ENCODE measurements around the gene SORCS2. TPM values are rescaled to one million over a fixed set of nuclear protein-coding genes. Genes with fewer than 3 reads are reported as not detected.
A peak's percentile ranks its signal among the peaks of the same experiment; 100 is the strongest.

Gene SORCS2
- total RNA-seq, 8 experiments from 2014 or later = 1.8 to 14.0 (median 5.3) TPM

DNA sequence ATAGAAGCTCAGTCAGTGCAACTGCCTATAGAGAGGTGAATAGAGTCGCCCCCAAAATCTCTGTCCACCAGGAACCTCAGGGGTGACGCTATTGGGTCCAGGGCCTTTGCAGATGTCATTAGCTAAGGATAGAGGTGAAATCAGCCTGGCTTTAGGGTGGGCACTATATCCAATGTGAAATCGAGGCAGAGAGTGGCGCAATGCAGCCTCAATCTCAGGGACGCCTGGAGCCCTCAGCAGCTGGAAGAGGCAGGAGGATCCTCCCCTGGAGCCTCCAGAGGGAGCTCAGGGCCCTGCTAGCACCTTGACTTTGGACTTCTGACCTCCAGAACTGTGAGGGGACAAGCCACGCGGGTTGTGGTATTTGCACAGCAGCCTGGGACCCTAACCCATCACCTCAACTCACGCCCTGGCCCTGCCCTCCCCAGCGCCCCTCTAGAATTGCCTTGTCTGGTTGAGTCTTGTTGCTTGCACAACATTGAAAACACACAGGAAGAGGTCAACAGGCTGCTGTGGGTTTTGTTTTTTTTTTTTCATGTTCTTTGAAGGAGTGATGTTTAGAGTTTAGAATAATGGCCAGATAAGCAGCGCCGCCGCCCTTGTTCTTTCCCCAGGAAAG, 331.8 kb downstream of the SORCS2 start:
- H3K4me1 ChIP-seq (replicated peaks in 1 of 2) = peaks cover 52 to 72% of the 10 kb centered on the region in 2 donors
- WGBS, 10 experiments = 57 to 100% (median 94%) methylated on average over 1 to 5 of the region's 12 CpGs; no CpG with 5 or more reads in 4 of the 10 experiments
- no peak overlapping the region for H3K4me3 ChIP-seq
- in situ Hi-C loops (cut with MboI; ENCODE audit: low pct_unique_long_range_greater_than_20kb in 2 of 9, low sequenced_read_pairs in 9 of 9, unreplicated experiment in 9 of 9) = no loop called here
- H3K27ac ChIP-seq = no peak overlapping the region
- peak in 5 of 8 experiments; percentile 11 to 35 (median 23) for ATAC-seq (replicated peaks in 6 of 8)

DNA sequence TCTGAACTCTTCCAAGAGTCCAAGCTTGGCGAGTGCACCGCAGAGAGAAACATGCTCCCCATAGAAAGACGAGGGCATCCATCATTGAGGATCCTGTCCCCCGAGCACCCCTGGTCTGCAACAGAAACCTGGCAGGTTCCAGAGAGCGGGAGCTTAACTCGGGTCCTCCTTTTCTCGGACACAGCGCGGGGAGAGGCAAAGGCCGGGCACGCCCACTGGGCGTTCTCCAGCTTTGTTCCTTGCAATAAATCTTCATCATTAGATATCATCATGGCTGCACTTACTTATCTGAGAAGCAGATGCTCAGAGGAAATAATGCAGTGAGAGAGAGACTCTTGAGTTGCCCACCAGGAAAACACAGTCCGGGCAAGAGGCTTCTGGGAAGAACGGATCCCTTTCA, 332.5 kb downstream of the SORCS2 start:
- H3K4me3 ChIP-seq = no peak overlapping the region
- 0 to 80% (median 20%) methylated on average over 1 to 13 of the region's 14 CpGs; no CpG with 5 or more reads in 5 of the 10 experiments for WGBS, 10 experiments
- in situ Hi-C loops (cut with MboI; ENCODE audit: low pct_unique_long_range_greater_than_20kb in 2 of 9, low sequenced_read_pairs in 9 of 9, unreplicated experiment in 9 of 9) = no loop called here
- ATAC-seq (replicated peaks in 6 of 8) = peak; percentile 68 to 92 (median 76)
- H3K4me1 ChIP-seq (replicated peaks in 1 of 2) = peaks cover 58 to 75% of the 10 kb centered on the region in 2 donors
- H3K27ac ChIP-seq = no peak overlapping the region

DNA sequence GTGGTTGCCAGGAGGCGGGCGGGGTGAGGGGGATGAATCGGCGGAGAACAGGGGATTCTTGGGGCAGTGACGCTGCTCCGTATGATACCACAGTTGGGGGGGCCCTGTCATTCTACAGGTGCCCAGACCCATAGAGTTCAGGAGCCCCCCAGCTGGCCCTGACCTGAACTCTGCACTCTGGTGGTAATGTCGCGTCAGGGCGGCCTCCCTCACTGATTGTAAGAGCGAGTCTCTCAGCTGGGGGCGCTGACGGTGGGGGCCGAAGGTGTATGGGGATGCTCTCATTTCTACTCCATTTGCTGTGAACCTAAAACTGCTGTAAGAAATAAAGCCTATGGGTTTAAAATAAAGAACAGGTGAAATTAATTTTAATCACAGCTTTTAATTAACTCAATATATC, 334.2 kb downstream of the SORCS2 start:
- no peak for ATAC-seq (replicated peaks in 6 of 8)
- H3K4me1 ChIP-seq (replicated peaks in 1 of 2) = peaks cover 68 to 85% of the 10 kb centered on the region in 2 donors
- H3K27ac ChIP-seq = no peak overlapping the region
- no peak overlapping the region for H3K4me3 ChIP-seq
- 60 to 100% (median 89%) methylated on average over 1 to 7 of the region's 13 CpGs; no CpG with 5 or more reads in 3 of the 10 experiments for WGBS, 10 experiments
- in situ Hi-C loops (cut with MboI; ENCODE audit: low pct_unique_long_range_greater_than_20kb in 2 of 9, low sequenced_read_pairs in 9 of 9, unreplicated experiment in 9 of 9) = no loop called here

DNA sequence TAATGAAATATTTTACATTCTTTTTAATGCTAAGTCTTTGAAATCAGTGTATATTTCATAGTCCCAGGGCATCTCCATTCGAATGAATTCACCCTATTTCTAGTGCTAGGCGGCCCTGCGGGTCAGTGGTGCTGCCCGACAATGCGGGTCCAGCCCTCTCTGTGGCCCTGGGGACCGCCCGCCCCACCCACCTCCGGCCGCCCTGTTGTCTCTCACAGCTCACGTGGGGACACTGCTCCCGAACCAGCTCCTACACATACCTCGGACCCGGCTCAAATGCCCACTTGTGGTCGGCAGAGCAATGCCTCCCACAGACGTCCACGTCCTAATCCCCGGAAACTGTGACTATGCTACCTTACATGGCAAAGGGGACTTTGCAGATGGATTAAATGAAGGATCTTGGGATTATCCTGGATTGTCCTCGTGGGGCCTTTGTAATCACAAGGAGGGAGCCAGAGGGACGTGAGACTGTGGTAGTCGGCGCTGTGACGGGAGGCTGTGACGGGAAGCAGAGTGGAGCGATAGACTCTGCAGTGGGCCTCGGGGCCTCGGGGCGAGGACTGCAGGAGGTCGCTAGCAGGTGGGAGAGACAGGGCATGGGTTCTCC, 334.7 kb downstream of the SORCS2 start:
- Histone ChIP-seq H3K4me1 (replicated peaks in 1 of 2) (peaks cover 74 to 91% of the 10 kb centered on the region in 2 donors), H3K4me3 (no peak overlapping the region), H3K27ac (no peak overlapping the region)
- in situ Hi-C loops (cut with MboI; ENCODE audit: low pct_unique_long_range_greater_than_20kb in 2 of 9, low sequenced_read_pairs in 9 of 9, unreplicated experiment in 9 of 9) = no loop called here
- 76 to 96% (median 88%) methylated on average over 4 to 13 of the region's 28 CpGs; no CpG with 5 or more reads in 4 of the 10 experiments for WGBS, 10 experiments
- ATAC-seq (replicated peaks in 6 of 8) = no peak

DNA sequence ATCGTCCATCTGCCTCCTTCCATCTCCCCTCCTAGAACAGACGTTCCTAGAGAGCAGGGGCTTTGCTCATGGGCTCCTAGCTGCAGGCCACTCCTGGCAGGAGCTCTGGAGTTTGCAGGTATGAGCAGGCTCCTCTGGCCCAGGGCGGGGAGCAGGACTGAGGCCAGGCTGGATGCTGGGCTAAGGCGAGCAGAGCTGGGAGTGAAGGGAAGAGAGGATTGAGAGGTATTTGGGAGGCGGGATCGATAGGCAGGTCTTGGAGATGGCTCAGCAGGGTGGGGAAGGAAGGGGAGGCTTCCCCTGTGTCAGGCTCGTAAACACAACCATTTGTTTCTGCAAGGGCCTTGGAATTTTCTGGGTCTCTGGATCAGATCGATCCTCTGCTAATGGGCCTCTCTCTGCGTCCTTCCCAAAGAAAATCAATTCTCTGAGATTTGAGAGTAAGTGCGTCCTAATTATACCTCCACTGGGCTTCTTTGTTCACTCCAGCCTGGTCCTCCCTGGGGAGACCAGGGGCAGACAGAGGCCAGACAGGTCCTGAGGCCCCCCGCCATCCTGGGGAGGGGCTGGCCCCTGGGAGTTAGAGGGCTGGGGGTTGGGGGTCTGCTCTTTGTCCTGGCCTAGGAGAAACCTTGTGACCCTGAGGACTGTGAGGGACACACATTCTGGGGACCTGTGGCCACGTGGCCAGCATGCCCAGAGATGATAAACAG, 337.2 kb downstream of the SORCS2 start:
- ATAC-seq (replicated peaks in 6 of 8) = peak in 5 of 8 experiments; percentile 17 to 60 (median 52)
- peaks cover 70 to 80% of the 10 kb centered on the region in 2 donors for H3K4me1 ChIP-seq (replicated peaks in 1 of 2)
- in situ Hi-C loops (cut with MboI; ENCODE audit: low pct_unique_long_range_greater_than_20kb in 2 of 9, low sequenced_read_pairs in 9 of 9, unreplicated experiment in 9 of 9) = no loop called here
- H3K27ac ChIP-seq = peak overlapping the region; percentile 69 to 85
- 37 to 83% (median 60%) methylated on average over 1 to 5 of the region's 12 CpGs; no CpG with 5 or more reads in 5 of the 10 experiments for WGBS, 10 experiments
- H3K4me3 ChIP-seq = no peak overlapping the region

DNA sequence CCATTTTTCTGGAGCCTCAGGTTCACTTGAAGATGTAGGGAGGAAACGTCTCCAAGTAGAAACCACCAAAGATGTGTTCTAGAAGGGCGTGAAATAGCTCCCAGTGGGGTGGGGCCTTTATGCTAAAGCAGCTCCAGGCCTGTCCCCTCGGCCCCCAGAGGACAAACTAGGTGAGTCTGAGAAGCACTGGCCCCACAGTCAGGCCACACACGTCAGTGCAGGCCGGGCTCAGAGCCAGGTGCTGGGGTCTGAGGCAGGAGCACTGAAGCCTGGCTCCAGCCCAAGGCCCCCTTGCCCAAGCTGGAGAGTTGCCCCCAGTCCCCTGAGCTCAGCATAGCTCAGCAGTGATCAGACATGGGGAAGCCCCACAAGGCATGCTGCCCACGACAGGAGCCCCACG, 337.7 kb downstream of the SORCS2 start:
- in situ Hi-C loops (cut with MboI; ENCODE audit: low pct_unique_long_range_greater_than_20kb in 2 of 9, low sequenced_read_pairs in 9 of 9, unreplicated experiment in 9 of 9) = no loop called here
- Histone ChIP-seq H3K4me1 (replicated peaks in 1 of 2) (peaks cover 65 to 75% of the 10 kb centered on the region in 2 donors), H3K27ac (peak overlapping the region; percentile 69 to 85), H3K4me3 (no peak overlapping the region)
- 24 to 80% (median 50%) methylated on average over 1 to 2 of the region's 7 CpGs; no CpG with 5 or more reads in 5 of the 10 experiments for WGBS, 10 experiments
- peak in 7 of 8 experiments; percentile 26 to 93 (median 46) for ATAC-seq (replicated peaks in 6 of 8)

DNA sequence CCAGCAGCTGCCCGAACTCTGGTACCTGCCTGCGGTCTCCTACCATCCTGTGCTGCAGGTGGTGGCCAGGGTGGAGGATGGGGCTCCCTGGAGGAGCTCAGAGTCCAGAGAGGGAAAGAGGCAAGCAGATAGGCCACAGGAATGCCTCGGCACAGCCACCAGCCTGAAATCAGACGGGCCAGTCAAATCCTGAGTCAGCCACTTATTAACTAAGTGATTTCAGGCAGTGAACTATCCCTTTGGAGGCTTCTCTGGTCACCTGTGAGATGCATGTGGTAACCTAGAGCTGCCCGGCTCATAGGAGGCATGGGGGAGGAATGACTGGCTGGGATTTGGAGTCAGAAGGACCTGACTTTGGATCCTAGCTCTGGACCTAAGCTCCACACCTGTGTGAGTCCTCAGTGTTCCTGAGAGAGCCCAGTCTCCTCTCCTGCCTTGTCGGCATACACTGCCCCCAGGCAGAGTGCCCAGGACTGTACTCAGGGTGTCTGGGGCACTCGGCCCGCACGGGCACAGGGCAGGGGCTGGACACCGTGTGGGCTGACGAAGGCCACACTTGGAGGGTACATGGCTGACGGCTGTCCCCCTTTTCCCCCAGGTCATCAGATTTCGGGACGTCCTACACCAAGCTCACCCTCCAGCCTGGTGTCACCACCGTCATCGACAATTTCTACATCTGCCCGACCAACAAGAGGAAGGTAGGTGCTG, 338.7 kb downstream of the SORCS2 start:
- H3K4me3 ChIP-seq = no peak overlapping the region
- peaks cover 59 to 67% of the 10 kb centered on the region in 2 donors for H3K4me1 ChIP-seq (replicated peaks in 1 of 2)
- 38 to 92% (median 76%) methylated on average over 2 to 5 of the region's 17 CpGs; no CpG with 5 or more reads in 6 of the 10 experiments for WGBS, 10 experiments
- peak overlapping the region in 1 of 2 donors; percentile 85 for H3K27ac ChIP-seq
- ATAC-seq (replicated peaks in 6 of 8) = no peak
- in situ Hi-C loops (cut with MboI; ENCODE audit: low pct_unique_long_range_greater_than_20kb in 2 of 9, low sequenced_read_pairs in 9 of 9, unreplicated experiment in 9 of 9) = no loop called here

DNA sequence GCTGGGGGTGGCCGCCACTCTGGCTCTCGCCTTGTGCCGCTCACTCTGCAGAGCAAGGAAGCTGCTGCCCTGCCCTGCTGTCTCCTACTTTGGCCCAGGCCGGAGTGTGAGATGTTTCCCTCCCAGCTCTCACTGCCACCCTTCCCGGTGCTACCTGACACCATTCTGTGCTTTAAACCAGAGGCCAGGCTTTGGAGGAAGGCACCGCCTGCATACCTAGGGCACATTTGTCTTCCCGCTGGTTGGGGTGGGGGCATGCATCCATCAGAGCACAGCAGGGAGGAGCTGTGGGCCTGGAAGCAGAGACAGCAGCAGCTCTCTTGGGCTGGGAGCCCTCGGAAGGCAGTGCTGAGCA, 339.3 kb downstream of the SORCS2 start:
- ATAC-seq (replicated peaks in 6 of 8) = peak in 4 of 8 experiments; percentile 12 to 40 (median 14)
- no peak overlapping the region for H3K27ac ChIP-seq
- in situ Hi-C loops (cut with MboI; ENCODE audit: low pct_unique_long_range_greater_than_20kb in 2 of 9, low sequenced_read_pairs in 9 of 9, unreplicated experiment in 9 of 9) = no loop called here
- H3K4me1 ChIP-seq (replicated peaks in 1 of 2) = peaks cover 54 to 62% of the 10 kb centered on the region in 2 donors
- H3K4me3 ChIP-seq = no peak overlapping the region
- 50 to 100% (median 81%) methylated on average over 1 to 6 of the region's 8 CpGs; no CpG with 5 or more reads in 6 of the 10 experiments for WGBS, 10 experiments

DNA sequence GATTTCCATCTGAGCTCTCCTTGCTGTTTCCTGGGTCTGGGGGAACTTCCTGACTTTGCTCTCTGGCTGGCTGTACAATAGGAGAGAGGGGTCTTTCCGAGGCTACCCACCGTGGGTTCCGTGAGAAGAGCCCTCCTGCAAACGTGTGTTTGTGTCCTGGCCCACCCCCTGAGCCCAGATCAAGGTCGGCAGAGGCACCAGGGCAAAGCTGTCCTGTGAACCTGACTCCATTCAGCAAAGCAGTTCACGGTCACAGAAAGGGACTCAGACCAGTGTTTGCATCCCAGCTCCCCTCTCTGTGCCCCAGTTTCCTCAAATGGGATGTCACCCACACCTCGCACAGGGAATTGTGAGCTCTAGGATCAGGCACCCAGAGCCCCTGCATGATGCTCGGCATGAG, 339.7 kb downstream of the SORCS2 start:
- WGBS, 10 experiments = 17 to 78% (median 45%) methylated on average over 1 to 5 of the region's 8 CpGs; no CpG with 5 or more reads in 5 of the 10 experiments
- no peak for ATAC-seq (replicated peaks in 6 of 8)
- in situ Hi-C loops (cut with MboI; ENCODE audit: low pct_unique_long_range_greater_than_20kb in 2 of 9, low sequenced_read_pairs in 9 of 9, unreplicated experiment in 9 of 9) = no loop called here
- Histone ChIP-seq H3K27ac (no peak overlapping the region), H3K4me3 (no peak overlapping the region), H3K4me1 (replicated peaks in 1 of 2) (peaks cover 53 to 59% of the 10 kb centered on the region in 2 donors)

DNA sequence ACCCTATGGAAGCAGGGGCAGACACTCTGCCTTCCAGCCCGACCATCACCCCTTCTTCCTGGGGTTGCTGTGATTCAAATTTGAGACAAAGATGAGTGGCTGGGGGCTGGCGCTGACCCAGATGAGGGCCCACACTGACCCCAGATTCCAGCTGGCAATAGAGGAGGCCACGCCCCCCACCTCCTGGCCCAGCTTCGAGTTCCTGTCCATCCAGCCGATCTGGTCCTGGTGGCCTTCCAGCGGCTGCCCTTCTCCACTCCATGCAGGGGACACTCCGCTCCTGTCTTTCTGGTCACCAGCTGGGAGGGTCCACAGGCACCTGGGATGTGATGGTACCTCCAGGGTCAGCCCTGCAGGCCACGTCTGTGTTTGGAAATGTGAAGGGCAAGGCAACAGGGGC, 340.9 kb downstream of the SORCS2 start:
- H3K4me1 ChIP-seq (replicated peaks in 1 of 2) = peaks cover 55 to 60% of the 10 kb centered on the region in 2 donors
- no peak for ATAC-seq (replicated peaks in 6 of 8)
- no peak overlapping the region for H3K27ac ChIP-seq
- H3K4me3 ChIP-seq = no peak overlapping the region
- in situ Hi-C loops (cut with MboI; ENCODE audit: low pct_unique_long_range_greater_than_20kb in 2 of 9, low sequenced_read_pairs in 9 of 9, unreplicated experiment in 9 of 9) = no loop called here
- 100% methylated on average over 4 of the region's 8 CpGs; no CpG with 5 or more reads in 9 of the 10 experiments for WGBS, 10 experiments

DNA sequence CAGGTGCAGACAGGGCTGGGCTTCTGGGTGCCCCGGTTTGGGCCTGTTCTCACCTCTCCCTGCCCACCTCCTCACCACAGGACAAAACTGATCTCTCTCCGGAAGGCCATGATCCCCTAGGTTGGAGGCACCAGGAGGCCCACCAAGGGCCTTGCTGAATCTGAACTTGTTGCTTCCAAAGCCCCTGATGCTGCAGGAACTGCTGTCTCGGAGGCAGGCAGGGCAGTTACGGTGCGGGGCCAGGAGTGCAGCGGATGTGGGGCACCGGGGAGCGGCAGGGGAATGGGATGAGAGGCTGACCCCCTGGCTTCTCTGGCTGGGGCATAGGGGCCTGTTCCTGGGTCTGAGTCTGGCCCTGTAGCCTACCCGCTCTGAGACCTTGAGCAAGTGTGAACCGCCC, 342.8 kb downstream of the SORCS2 start:
- no peak for ATAC-seq (replicated peaks in 6 of 8)
- H3K4me1 ChIP-seq (replicated peaks in 1 of 2) = peaks cover 48 to 52% of the 10 kb centered on the region in 2 donors
- WGBS, 10 experiments = 76 to 100% (median 80%) methylated on average over 1 to 5 of the region's 10 CpGs; no CpG with 5 or more reads in 7 of the 10 experiments
- H3K27ac ChIP-seq = no peak overlapping the region
- no peak overlapping the region for H3K4me3 ChIP-seq
- in situ Hi-C loops (cut with MboI; ENCODE audit: low pct_unique_long_range_greater_than_20kb in 2 of 9, low sequenced_read_pairs in 9 of 9, unreplicated experiment in 9 of 9) = no loop called here

DNA sequence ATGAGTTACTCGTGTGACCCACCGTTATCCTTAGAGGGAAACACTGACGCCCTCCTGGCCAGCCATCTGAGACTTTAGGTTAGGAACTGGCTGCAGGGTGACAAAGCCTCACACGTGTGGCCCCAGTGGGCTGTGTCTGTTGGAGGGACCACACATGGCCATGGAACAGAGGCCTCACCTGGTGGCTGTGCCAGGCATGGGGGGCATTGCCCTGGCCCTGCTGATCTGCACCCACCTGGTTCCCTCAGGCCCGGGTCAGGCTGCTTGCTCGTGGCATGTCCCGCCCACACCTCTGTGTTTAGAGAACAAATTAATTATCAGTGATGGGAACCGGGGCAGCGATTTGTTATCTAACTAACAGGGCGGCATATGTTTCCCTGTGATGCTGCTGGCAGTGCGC, 343.3 kb downstream of the SORCS2 start:
- WGBS, 10 experiments = 80 to 92% (median 80%) methylated on average over 1 to 3 of the region's 11 CpGs; no CpG with 5 or more reads in 7 of the 10 experiments
- no peak overlapping the region for H3K27ac ChIP-seq
- H3K4me1 ChIP-seq (replicated peaks in 1 of 2) = peaks cover 47 to 51% of the 10 kb centered on the region in 2 donors
- H3K4me3 ChIP-seq = no peak overlapping the region
- no peak for ATAC-seq (replicated peaks in 6 of 8)
- in situ Hi-C loops (cut with MboI; ENCODE audit: low pct_unique_long_range_greater_than_20kb in 2 of 9, low sequenced_read_pairs in 9 of 9, unreplicated experiment in 9 of 9) = no loop called here

All from motor neuron (in vitro differentiated cells).